Stimulated activated naive CD4-positive, alpha-beta T cell treated with Interleukin-2 at 50 U/mL for 16 hours (primary cell): ENCODE measurements around the gene ACSM6.

Source experiments
- DNase-seq: peaks from one replicate; lab custom pipeline; 2025; lab: John Stamatoyannopoulos, UW

ACSM6 gene

DNA sequence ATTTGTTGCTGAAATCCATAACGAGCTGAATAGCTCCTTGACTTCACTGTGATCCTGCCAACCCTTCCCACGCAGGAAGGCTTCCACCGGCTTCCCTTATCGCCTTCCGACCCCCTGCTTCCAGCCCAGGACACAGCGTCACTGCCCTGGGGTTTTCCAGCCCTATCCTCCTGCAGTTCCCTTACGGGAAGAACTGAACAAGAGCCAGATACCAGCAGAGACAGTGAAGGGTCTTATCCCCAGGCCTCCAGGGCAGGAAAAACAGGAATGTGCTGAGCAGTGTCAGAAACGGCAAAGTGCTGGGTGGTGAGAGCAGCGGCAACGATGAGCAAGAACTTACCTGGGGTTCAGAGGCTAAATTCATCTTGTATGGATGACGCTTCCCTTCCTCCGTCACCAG, 74.4 kb downstream of the ACSM6 start:
- no peak for DNase-seq

DNA sequence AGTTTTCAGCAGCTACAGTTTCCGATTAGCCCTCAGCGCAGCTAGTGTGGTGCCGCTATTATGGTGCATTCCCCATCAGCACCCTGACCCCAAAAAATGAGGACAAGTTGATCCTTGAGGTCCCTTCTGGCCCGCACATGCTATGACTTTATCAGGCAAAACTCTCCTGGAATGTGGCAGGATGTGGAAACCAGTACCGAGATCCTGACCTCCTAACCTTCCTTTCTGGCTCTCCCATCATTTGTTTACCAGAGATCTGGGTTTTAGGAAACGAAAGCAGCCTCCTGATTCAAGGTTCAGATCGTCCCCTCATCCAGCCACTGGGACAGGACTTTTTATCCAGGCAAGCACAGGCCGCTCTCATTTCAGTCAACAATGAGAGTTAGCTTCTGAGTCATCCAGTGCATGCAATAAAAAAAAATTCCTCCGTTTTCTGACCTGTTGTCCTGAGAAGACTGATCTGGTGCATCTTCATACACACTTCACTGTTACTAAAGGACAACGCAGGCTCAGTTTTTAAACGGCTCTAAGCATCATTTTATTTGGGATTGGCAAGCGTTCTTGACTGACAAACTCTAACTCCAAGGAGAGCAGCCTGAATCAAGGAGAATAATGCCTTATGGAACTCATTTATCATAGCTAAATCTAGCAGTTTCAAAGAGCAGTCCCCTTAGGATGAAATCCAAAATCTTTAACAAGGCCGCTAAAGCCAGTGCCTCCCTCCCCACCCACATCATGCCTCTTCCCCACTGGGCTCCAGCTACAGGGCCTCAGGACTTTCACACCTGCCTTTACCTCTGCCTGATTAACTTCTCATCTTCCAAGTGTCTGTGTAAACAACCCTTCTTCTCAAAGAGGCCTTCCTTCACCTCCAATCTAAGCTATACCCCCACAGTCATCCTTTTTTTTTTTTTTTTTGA, 79.6 kb downstream of the ACSM6 start:
- DNase-seq, result no peak

DNA sequence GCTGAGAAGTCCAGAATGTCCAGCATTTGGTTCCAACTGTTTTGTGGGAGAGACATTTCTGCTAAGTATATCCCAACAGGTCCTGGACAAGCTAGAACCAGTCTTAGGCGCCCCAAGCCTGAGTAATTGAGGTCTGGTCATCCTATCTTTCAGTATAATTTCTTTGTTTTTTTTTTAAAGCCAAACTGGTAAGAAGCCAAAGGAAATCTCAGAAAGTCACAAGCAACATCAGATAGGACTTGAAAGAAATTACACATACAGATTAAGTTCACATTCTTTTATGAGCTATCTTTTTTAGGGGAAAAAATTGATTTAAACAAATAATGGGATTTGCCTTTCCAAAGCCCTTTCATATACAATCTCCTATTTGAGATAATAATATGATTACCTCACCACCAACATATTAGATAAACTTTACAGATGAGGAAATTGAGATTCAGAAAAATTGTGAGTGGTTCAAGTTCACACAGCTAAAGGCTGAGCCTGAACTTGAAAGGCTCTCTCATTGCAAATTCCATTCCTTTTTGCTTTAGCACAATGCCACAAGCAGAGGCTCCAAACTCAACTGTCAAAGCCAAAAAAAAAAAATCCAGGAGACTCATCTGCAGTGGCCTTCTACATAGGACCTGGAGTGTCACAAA, 81.8 kb downstream of the ACSM6 start:
- no peak for DNase-seq

DNA sequence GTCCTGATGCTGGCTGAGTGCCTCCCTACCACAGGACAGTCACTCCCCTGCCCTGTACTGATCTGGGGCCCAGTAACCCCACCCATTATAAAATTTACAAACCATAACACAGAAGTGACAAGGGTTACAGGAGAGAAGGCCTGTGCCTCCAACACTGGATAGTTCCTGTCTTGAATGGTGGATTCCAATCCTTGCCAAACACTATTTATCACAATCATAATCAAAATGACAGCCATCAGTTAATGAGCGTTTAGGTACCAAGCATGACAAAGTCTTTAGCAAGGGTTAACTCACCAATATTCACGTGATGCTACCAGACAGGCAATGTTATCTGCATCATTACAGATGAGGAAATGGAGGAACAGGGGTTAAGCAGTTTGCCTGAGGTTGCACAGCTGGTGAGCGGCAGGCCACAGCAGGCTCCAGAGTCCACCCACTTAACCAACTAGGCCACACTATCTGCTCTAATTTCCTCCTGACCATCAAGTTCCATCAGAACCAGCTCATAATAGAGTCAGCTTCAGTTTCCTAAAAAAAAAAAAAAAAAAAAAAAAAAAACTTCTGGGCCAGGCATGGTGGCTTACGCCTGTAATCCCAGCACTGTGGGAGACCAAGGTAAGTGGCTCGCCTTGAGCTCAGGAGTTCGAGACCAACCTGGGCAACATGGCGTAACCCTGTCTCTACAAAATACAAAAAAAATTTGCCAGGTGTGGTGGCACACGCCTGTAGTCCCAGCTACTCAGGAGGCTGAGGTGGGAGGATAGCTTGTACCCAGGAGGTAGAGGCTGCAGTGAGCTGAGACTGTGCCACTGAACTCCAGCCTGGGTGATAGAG, 82.5 kb downstream of the ACSM6 start:
- DNase-seq, result no peak

DNA sequence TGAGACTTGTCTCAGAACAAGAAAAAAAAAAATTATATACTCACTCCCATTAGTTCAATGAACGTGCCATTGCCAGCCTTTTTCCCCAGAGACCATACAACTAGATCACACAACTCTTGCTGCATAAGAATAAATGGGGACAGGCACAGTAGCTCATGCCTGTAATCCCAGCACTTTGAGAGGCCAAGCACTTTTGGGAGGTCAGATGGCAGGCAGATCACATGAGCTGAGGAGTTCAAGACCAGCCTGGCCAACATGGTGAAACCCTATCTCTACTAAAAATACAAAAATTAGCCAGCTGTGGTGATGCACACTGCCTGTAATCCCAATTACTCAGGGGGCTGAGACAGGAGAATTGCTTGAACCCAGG, 83.1 kb downstream of the ACSM6 start:
- DNase-seq, result no peak

DNA sequence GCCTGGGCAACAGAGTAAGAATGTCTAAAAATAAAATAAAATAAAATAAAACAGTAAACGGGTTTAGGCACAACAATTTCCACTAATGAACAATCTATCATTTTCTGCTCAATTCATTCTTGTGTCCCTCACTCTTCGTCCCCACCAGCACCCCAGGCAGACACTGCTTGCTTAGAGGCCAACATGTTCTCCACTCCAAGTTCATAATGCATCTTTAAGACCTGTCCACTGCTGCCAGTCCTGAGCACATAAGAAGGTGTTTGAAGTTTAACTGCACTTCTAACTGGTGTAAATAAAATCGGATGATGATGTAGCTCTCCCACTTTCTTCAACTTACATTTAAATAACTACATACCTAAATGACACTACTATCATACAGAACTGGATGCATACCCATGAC, 83.6 kb downstream of the ACSM6 start:
- DNase-seq, result no peak
